Measurements from ENCODE around the gene PELI1. TPM values are rescaled to one million over a fixed set of nuclear protein-coding genes. Genes with fewer than 3 reads are reported as not detected.

The PELI1 gene
- total RNA-seq, 1 donor from 2014 or later, result 34.1 TPM

GRCh38 chr2:64120928-64121327 lies 23.3 kb downstream of the PELI1 start:
- no peak for TF ChIP-seq CTCF (IDR thresholded peaks at IDR 0.05)
- H3K9me3 ChIP-seq, result no peaks in the 10 kb centered on the region
- H3K36me3 ChIP-seq, result no peaks in the 10 kb centered on the region
- no peak overlapping the region for H3K27ac ChIP-seq
- DNase-seq, result no peak
- intact Hi-C loops (cut with DNase I), result no loop called here
- ATAC-seq, result no peak
- H3K4me3 ChIP-seq, result no peak overlapping the region
- no peaks in the 10 kb centered on the region for H3K27me3 ChIP-seq (ENCODE audit: low read depth)
- peaks cover 27% of the 10 kb centered on the region for H3K4me1 ChIP-seq

- DNase-seq, result no peak
- H3K27me3 ChIP-seq (ENCODE audit: low read depth), result no peaks in the 10 kb centered on the region
- ATAC-seq, result peak; percentile 46 to 58
- no peaks in the 10 kb centered on the region for H3K36me3 ChIP-seq
- no peak for TF ChIP-seq CTCF (IDR thresholded peaks at IDR 0.05)
- intact Hi-C loops (cut with DNase I), result no loop called here
- H3K9me3 ChIP-seq, result no peaks in the 10 kb centered on the region
- no peak overlapping the region for H3K27ac ChIP-seq
- peaks cover 36% of the 10 kb centered on the region for H3K4me1 ChIP-seq
- no peak overlapping the region for H3K4me3 ChIP-seq
Measured at GRCh38 chr2:64120008-64120407, 24.2 kb downstream of the PELI1 start.

GRCh38 chr2:64119369-64119768 lies 24.9 kb downstream of the PELI1 start:
- peak; percentile 85 for ATAC-seq
- intact Hi-C loops (cut with DNase I), result no loop called here
- TF ChIP-seq CTCF (IDR thresholded peaks at IDR 0.05), result no peak
- Histone ChIP-seq H3K9me3 (no peaks in the 10 kb centered on the region), H3K4me3 (no peak overlapping the region), H3K4me1 (peaks cover 43% of the 10 kb centered on the region), H3K36me3 (no peaks in the 10 kb centered on the region), H3K27me3 (ENCODE audit: low read depth) (no peaks in the 10 kb centered on the region), H3K27ac (peak overlapping the region; percentile 3)
- DNase-seq, result no peak

GRCh38 chr2:64115808-64116598 lies 28.2 kb downstream of the PELI1 start:
- peaks cover 76% of the 10 kb centered on the region for H3K4me1 ChIP-seq
- intact Hi-C loops (cut with DNase I), result no loop called here
- H3K27me3 ChIP-seq (ENCODE audit: low read depth), result no peaks in the 10 kb centered on the region
- no peak for TF ChIP-seq CTCF (IDR thresholded peaks at IDR 0.05)
- H3K27ac ChIP-seq, result peak overlapping the region; percentile 56
- H3K36me3 ChIP-seq, result no peaks in the 10 kb centered on the region
- no peak overlapping the region for H3K4me3 ChIP-seq
- H3K9me3 ChIP-seq, result no peaks in the 10 kb centered on the region
- no peak for DNase-seq
- peak; percentile 46 to 55 for ATAC-seq

GRCh38 chr2:64114912-64115277 lies 29.3 kb downstream of the PELI1 start:
- no peaks in the 10 kb centered on the region for H3K27me3 ChIP-seq (ENCODE audit: low read depth)
- DNase-seq (no peak), ATAC-seq (no peak)
- H3K27ac ChIP-seq, result peak overlapping the region; percentile 56
- no peaks in the 10 kb centered on the region for H3K9me3 ChIP-seq
- no peak overlapping the region for H3K4me3 ChIP-seq
- no peaks in the 10 kb centered on the region for H3K36me3 ChIP-seq
- intact Hi-C loops (cut with DNase I), result no loop called here
- TF ChIP-seq CTCF (IDR thresholded peaks at IDR 0.05), result no peak
- H3K4me1 ChIP-seq, result peaks cover 81% of the 10 kb centered on the region
